HG03025 (cell line): ENCODE measurements around the gene GDPGP1.

Experiments
- ATAC-seq: cut with Tn5 transposase; IDR thresholded peaks from one replicate; pipeline ENCODE4 v1.9.1; 2021; ENCODE audit warnings: mild to moderate bottlenecking, moderate library complexity; ENCODE audit not compliant: unreplicated experiment, low FRiP score

Gene GDPGP1

DNA sequence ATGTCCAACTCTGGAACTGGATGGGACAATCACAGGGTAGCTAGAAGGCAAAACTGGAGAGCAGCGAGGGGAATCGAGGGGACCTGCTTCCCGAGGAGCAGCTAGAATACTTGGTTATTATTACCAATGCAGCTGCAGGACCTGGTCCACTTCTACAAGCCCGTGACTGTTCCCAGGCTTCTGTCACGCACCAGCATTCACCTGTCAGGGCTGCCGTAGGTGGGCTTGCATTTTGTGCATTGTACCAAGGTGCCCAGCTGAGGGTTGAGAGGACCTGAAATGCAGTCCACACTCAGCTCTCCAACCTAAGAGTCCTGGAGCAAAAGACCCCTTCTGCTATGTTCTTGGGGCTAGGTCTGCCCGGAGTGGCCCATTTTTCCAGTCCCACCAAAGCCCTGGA lies 30.5 kb upstream of the GDPGP1 start:
- ATAC-seq, result no peak

DNA sequence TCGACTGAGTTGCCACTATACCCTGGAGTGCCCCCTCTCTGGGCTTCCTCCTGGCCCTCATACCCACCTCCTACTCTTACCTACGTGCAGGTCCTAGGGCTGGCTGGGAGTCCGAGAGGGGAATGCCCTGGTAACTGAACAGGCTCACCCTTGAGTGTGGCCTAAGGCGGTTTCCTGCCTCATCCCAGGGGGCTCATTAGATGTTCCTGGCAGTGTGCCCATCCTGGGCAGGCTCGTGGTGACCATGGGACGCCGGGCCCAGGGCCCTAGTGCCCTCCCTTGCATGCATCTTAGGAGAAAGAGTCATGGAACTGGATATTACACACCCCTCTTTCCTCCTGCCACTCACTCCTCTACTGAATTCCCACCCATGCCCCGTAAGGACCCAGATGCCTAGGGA lies 30.1 kb upstream of the GDPGP1 start:
- ATAC-seq, result no peak

DNA sequence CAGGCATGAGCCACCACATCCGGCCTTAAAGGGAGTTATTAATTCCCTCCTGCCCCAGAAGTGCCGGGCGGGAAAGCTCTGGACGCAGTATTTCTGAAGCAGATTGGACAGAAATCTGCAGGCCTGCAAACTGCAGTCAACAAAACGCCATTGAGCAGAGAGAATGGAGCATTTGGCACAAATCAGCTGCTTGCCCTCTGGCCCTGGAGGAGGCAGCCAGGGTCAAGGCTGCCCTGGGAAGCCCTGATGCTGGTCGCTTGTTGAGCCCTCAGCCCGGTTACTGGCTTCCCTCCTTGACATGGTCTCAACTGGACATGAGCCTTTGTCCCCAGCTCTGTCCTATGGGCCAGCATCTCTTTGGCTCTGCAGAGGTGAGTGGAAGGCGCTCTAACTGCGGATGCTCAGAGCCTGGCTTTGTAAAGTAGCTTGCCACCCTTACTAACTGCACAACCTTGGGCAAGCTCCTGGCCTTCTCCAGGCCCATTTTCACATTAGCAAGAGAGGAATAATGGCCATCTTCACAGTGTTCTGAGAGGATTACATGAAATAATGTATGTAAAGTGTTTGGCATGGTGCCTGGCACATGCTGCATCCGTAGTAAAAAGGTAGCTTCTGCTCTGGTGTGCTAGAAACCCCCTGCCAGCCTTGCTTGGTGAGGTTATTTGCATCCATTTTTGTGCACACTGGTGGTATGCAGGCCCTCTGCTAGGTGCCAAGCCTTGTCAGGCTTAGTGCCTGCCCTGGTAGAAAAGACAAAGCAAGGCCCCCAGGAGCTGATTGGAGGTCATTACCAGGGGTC lies 28.8 kb upstream of the GDPGP1 start:
- no peak for ATAC-seq

DNA sequence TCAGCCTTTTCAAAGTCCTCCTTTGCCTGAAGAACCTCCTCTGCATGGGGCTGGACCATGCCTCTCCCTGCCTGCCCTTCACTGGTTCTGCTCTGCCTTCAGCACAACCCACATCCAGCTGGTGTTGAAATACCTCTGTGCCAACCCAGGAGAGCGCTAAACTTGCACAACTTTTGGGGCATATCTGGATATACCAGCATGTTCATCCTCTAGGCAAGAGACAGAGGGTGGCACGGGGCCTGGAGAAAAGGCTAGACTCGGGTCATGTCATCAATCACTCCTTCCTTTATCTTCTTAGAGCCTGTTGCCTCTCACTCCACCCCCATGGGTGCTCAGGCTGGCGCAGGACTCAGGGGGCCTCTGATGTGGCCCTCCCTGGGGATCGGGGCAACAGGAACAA lies 28.1 kb upstream of the GDPGP1 start:
- ATAC-seq, result no peak

DNA sequence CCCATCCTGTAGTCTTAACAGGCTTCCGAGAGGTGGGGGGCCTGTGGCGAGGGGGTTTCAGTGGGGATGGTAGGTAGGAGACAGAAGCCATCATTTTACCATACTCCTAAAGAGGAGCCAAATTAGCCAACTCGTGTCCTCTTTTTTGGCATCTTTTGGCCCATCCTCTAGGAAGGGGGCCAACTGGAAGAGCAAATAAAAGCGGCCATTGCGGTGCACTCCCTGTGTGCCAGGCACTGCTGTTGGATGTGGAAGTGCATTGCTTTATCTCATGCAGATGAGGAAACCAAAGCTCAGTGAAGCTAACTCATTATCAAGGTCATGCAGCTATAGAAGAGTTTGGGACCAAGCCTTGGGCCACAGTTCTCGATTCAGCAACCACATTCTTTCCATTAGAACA lies 26.8 kb upstream of the GDPGP1 start:
- ATAC-seq, result no peak

DNA sequence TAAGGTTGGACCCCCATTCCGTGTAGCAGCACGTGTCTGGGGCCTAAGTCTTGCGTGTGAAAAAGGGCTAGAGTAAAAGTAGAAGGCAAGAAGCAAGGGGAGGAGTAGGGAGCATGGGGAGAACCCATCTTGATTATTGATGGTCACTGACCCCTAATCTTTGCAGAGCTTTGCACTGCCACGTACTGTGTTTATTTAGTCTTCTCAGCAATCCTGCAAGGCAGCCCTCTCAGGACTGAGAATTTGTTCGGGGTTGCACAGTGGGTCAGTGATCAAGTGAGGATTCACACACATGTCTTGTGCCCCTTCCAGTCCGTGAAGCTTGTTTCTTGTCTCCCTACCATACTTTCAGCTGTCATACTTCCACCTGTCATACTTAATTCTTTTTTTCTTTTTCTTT lies 25.7 kb upstream of the GDPGP1 start:
- no peak for ATAC-seq

DNA sequence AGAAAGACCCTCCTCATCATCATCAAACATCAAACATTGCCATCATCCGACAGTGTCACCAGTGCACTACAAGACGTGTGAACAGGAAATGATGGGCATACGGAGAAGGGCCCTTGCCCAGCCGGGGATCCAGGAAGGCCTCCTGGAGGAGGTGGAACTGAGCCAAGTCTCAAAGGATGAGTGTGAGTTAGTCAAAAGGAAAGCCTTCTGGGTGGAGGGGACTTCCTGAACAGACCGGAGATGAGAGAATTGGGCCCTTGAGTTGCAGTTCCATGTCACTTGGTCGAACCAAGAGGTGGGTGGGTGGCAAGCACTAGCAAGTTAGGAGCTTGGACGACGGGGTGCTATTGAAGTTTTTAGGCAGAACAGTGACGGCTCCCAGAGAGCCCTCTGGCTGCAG lies 24.4 kb upstream of the GDPGP1 start:
- no peak for ATAC-seq

DNA sequence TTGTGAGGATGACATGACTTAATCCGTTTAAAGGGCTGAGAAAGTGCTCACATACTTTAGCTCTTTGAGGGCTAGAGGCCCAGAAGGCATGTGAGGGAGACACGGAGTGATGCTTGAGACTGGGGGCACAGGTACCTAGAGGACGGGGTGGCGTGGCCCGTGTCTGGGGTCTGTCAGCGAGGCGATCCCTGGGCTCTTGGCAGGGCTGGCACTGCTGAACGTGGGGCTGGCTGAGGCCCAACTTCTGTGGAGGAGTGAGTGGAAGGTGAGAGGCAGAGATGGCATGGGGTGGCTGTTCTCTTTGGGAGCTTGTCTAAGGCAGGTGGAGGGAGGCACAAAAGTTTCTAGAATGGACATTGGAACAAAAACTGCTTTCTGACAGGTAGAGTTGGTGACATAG lies 23.4 kb upstream of the GDPGP1 start:
- ATAC-seq, result no peak

DNA sequence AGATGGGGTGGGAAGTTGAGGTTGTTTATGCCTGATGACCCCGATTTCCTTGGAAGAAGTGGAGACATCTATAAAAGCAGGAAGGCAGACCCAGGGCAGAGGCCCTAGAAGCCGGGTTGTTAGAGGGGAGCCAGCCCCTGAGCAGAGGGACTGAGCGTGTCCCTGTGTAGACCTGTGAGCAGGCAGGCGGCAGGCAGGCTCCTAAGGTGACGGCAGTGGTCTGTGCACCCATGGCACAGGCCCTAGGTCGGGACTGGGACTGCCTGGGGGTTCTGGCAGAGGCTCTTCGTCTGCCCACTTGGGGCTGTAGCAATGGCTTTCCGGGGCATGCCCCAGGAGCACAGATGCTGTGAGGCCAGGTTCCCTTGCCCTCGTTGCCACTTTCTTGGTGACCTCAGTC lies 23.0 kb upstream of the GDPGP1 start:
- no peak for ATAC-seq

DNA sequence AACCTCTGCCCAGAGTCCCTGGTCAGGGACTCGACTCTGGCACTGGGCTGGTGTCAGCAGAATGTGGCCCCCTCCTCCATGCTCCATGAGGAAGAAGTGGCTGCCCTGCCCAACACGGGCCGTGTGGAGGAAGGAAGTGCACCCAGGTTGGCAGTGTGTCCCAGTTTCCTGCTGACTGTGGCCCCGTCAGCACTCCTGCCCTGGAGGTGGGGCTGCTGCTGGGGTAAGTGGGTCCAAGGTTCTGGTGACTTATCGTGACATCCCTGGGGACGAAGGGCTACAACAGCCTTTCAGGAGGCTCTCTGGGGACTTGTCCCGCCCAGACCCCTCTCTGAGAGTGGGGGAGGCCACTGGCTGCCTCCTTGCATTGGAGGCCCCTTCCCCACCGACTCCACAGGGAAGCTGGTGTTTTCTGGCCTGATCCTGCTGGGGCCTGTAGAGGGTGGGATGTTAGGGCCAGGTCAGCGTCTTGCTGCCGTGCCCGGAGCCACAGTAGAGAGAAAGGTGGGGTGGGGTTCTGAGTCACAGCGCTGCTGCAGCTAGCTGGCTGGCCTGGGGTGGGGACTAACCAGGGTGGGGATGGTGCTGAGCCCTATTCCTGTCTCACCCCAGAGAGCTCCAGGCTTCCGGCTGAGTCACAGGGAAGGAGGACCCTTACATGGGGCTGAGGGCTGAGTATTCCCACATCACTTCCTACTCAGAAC lies 22.4 kb upstream of the GDPGP1 start:
- no peak for ATAC-seq

DNA sequence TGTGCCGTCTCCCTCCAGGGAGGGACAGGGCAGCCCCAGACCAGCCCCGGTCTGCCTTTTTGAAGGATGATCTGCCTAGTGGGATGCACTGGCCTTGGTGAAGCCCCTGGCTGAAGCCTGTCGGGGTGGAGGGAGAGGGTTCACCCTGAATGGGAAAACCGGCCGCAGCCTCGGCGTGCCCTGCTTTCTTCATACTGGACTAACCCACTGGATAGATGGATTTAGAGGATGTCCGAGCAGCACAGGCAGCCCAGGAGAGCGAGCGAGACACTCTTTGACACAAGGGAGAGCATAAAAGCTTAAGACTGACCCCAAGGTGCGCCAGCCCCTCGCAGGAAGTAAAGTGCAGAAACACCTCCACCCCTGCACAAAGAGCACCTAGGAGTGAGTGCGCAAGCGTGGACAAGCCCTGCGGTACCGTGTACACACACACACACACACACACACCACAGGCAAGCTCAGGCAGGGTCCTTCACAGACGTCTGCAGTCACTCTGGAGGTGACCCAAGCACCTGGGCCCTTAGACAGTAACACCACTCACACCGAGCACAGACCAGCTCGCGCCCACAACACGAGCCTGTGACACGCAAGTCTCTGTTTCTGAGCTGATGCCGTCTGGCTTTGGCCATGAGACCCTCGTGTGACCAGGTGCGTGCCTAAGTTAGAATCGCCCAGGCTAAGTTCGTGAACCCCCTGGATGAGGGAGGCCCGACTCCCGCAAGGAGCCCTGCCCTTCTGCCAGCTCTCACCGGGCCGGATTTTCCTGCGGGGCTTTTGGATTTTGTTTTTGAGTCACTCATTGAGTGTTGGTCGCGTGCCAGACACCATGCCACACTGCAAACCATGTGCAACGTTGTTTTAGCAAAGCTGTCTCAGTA lies 21.5 kb upstream of the GDPGP1 start:
- no peak for ATAC-seq

DNA sequence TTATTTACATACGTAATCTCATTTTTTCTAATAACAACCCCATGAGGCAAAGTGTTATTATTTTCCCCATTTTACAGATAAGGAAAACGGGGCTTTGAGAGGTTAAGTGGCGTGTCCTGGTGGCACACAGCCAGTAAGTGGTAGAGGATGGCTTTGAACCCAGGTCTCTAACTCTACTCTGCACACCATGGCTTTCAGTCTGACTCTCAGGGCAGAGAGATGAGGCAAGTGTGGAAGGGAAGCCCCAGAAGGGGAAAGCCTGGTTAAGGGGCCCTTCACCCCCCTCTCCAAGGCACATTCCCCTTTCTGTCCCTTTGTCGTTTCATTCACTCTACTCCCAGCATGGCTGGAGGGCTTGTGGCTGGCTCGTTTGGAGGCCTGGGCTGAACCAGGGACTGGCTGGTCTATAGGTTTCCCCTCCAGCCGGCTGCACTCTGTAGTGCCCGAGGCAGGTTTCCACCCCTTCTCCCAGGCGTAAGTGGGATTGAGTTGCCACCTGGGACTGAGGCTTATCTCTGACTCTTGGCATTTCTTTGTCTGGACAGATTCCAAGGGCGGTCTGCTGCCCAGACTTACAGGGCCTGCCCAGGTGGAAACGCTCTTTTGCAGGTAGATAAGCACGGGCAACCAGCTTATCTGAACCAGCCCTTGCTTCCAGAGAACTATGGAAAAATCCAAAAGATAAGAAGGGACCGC lies 20.7 kb upstream of the GDPGP1 start:
- no peak for ATAC-seq

DNA sequence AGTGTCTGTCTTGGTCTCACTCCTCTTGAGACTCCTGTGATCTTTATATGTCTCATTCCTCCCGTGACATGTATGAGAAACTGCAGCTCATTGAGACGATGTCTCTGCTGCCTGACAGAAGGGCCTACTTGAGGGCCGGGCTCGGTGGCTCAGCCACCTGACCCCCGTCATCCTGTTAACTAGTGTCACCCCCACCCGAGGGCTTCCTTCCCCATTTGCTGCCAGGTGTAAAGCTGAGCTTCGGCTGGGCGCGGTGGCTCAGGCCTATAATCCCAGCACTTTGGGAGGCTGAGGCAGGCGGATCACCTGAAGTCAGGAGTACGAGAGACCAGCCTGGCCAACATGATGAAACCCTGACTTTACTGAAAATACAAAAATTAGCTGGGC lies 20.2 kb upstream of the GDPGP1 start:
- ATAC-seq, result no peak

DNA sequence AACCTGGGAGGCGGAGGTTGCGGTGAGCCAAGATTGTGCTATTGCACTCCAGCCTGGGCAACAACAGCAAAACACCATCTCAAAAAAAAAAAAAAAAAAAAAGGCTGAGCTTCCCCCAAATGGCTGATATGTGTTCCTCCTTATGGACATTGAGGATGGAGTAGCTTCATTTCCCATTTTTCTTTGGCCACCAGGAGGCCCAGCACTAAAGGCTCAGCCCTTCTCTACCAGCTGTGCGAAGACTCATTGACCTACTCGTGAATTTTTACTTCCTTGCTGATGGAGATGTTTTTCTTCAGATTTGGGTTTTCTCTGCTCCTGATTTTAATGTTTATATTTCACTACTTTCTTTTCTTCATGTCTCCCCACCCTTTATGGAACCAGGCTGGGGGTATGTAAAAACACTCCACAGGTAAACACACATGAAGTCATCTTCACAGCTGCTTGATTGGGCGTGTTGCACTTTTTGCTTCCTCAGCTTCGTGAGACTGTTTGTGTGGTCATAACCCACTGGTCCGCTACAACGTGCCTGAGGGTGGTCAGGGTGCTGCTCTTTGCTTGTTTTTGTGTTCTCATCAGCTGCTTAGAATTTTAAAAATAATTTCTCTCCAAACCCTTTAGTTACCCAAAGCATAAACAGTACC lies 19.3 kb upstream of the GDPGP1 start:
- ATAC-seq, result no peak

DNA sequence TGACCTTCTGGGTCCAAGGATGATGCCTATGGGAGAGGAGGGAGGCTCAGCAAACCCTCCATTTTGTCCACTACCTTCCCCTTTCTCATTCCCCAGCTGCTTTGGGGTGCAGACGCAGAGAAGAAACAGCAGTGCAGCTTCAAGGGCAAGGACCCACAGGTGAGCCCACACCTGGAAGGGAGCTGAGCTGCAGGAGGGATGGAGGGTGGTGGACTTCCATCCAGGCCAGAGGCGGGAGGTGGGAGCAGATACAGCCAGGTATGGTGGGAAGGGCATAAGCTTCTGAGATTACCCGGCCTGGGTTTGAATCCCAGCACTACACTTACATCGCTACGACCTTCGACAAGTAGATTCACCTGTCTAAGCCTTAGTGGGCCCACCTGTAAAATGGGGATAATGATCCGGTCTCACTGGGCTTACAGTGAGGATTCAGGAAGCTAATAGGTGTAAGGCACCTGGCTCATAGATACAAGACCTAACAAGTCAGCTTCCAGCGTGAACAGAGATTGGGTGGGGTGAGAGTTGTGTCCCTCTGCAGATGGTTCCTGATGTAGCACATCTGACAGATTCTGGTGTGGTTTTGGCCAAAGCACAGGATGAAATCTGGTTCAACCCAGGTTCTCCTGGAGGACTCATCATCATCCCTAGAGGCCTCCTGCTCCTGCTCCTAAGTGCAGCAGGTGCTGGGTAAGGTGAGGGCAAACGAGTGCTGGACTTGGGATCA lies 16.2 kb upstream of the GDPGP1 start:
- no peak for ATAC-seq

DNA sequence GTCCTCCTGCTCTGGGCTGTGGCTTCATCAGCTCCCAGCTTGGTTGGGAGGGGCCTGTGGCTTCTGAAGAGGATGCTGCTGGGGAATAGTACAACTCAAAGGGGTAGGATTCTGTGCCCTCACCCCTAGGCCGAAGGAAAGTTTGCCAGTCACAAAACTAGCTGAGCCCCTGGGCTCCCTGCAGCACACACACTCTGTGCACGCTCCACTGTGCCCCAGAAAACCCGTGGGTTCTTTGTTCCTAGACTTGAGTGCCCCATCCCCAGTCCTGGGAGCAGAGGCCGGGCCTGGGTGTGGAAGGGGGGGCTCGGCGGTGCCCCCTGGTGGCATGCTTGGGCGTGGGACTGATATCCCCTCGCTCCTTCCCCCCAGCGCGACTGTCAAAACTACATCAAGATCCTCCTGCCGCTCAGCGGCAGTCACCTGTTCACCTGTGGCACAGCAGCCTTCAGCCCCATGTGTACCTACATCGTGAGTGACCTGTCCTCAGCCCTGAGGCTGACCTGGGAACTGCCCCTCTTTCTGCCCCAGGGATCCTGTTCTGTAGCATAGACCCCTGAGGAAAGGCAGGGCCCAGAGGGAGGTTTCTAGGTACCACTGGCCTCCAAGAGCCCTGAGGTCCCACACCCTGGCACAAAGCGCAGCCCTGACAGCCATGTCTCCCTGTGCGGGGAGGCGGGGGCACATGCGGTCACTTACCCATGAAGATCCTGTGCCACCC lies 14.4 kb upstream of the GDPGP1 start:
- ATAC-seq, result no peak

DNA sequence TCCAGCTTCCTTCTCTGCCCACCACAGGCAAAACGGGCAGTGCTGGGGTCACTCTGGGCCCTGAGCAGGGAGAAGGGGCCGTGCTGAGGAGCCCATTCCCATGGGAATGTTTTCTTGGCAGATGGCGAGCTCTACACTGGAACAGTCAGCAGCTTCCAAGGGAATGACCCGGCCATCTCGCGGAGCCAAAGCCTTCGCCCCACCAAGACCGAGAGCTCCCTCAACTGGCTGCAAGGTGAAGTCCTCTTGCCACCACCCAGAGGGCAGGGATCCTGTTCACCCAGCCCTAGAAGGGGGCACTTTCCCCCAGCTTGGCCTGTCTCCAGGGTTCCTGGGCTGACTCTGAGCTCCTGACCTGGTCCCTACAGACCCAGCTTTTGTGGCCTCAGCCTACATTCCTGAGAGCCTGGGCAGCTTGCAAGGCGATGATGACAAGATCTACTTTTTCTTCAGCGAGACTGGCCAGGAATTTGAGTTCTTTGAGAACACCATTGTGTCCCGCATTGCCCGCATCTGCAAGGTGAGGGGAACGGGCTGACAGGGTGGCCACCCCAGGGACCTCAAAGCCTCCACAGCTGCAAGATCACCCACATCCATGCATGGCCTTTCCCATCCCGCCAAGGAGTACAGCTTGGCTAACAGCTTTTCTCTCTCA lies 12.6 kb upstream of the GDPGP1 start:
- no peak for ATAC-seq

DNA sequence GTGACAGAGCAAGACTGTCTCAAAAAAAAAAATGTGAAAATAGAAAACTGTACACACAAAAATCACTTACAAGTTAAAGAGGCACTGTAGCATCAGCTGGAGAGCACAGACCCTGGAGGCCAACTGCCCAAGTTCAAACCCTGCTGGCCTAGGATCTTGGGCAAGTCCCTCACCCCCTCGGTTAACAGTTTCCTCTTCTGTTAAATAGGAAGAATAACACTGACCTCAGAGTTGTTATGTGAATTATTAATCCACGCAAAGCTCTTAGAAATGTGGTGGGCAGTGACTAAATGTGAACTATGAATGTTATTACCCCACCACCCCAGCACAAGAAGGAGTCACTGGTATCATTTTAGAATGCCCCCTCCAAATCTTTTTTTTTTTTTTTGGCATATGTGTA lies 11.5 kb upstream of the GDPGP1 start:
- no peak for ATAC-seq
